Fibroblast of pulmonary artery (primary cell): ENCODE results near the gene PLK5.
A peak's percentile ranks its signal among the peaks of the same experiment; 100 is the strongest.

Source experiments
- DNase-seq: peaks from one replicate; pipeline ENCODE4 v3.0.0-alpha.2; 2010; ENCODE audit warnings: low read depth
- H3K4me3 ChIP-seq: replicated peaks from 2 replicates; pipeline ENCODE4 v1.5.1; 2011; ENCODE audit warnings: low read depth, mild to moderate bottlenecking, control low read depth, low read length, moderate library complexity
- TF ChIP-seq, protein P1 (sequence below): IDR thresholded peaks from 2 replicates; pipeline ENCODE4 v1.5.1; 2011; ENCODE audit warnings: mild to moderate bottlenecking, control low read depth, low read length, inconsistent platforms; ENCODE audit errors: missing control alignments

PLK5 gene

DNA sequence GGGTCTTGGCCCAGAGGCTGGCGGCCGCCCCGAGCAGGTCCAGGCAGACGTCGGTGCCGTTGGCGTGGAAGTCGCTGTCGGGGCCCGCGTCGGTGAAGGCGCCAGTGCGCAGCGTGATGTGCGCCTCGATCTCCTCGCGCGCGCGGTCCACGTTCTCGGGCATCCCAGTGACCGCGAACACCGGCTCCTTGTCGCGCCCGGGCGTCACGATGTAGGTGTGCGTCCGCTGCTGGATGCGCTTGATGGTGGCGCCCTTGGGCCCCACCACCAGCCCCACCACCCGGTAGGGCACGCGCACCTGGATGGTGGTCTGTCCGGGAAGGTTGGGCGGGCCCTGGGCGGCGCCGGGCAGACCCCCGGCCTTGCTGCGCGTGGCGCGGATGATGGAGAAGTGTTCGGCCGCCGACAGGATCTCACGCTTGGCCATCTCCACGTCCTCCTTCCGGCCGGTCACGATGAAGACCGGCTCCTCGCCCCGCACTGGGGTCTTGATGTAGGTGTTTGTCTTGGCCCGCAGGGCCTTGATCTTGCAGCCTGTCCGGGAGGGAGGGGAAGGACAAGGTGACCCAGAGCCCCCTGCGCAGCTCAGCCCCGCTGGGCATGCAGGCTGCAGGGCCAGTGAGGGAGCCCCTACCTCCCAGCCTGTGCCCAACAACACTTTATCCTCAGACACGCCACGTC, 32.7 kb downstream of the PLK5 start:
- no peak for DNase-seq
- no peak overlapping the region for H3K4me3 ChIP-seq

DNA sequence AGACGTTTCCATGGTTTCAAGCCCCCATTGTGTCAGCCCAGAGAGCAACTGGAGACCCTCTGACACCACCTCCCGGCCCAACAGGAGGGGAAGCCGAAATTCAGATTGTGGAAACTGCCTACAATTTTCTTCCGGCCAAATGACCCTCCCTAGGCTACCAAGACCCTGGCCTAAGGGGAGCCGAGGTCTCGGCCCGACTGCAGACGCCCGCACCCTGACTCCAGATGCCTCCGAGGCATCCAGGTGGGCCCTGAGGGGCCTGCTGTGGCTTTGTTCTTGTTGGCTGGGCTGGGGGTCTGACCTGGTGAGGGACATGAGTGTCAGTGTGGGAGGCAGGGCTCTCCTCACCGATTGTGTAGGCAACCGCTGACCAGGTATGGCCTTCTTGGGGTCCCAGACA, 34.7 kb downstream of the PLK5 start:
- DNase-seq = no peak
- TF ChIP-seq, protein P1, sequence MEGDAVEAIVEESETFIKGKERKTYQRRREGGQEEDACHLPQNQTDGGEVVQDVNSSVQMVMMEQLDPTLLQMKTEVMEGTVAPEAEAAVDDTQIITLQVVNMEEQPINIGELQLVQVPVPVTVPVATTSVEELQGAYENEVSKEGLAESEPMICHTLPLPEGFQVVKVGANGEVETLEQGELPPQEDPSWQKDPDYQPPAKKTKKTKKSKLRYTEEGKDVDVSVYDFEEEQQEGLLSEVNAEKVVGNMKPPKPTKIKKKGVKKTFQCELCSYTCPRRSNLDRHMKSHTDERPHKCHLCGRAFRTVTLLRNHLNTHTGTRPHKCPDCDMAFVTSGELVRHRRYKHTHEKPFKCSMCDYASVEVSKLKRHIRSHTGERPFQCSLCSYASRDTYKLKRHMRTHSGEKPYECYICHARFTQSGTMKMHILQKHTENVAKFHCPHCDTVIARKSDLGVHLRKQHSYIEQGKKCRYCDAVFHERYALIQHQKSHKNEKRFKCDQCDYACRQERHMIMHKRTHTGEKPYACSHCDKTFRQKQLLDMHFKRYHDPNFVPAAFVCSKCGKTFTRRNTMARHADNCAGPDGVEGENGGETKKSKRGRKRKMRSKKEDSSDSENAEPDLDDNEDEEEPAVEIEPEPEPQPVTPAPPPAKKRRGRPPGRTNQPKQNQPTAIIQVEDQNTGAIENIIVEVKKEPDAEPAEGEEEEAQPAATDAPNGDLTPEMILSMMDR = no peak
- no peak overlapping the region for H3K4me3 ChIP-seq

More for the DNA sequence above, 32.7 kb downstream of the PLK5 start:
- TF ChIP-seq, protein P1 = no peak

DNA sequence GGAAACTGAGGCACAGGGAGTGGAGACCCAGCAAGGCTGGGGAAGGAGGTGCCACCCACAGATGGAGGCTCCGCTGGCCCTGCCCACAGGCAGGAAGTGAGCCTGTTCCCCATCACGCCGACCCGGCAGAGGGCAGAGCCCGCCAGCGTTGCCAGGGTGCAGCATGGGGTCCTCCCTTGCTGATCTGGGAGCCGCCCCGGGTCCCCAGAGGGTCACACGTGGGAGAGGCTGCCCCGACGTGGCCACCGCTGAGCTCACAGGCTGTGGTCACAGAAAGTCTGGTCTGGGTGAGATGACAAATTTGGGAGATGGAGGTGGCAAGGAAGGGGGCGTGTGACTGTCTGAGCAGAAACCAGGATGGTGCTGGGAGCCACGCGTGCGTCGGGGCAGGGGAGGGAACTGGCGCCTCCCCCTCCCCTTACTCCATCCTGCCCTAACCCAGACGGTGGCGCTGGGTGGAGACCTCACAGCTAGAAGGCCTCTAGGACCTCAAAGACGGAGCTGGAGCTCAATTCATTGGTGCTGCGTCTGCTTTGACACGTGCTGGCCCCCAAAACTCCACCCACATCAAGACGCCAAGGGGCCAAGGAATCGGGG, 36.5 kb downstream of the PLK5 start:
- TF ChIP-seq, protein P1 = no peak
- no peak overlapping the region for H3K4me3 ChIP-seq
- no peak for DNase-seq

DNA sequence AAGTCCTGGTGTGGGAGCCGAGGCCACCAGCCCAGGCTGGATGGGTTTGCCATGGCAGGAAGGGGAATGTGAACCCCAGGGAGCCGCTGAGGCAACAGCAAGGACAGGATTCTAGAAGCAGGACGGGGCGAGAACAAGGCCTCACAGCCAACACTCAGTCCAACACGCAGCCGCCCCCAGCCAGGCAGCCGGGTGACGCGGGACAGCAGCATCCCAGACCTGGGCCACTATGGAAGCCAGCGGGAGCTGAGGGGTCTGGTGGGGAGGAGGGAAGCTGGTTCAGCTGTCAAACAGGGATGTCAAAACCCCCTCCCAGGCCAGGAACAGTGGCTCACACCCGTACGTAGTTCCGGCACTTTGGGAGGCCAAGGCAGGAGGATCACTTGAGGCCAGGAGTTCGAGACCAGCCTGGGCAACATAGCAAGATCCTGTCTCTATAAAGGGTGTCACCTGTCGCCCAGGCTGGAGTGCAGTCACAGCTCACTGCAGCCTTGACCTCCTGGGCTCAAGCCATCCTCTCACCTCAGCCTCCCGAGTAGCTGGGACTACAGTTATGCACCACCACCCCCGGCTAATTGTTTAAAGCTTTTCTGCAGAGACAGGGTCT, 37.5 kb downstream of the PLK5 start:
- TF ChIP-seq, protein P1 = no peak
- no peak for DNase-seq
- no peak overlapping the region for H3K4me3 ChIP-seq

DNA sequence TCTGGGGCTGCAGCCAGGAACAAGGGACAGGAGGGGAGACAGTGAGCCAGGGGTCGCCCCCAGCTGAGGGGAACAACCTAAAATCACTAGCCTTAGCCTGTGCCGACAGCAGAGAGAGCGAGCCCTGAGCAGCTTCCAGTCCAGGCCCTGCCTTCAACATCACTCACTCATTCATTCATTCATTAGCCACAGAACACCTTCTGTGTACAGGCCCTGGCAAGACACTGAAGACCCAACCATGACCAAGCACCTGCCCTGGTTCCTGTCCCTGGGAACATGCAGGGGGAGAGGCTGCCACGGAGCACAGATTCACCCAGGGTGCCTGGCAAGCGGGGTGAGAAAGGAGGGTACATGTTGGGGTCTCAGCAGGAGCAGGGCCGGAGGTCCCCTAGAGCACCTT, 39.4 kb downstream of the PLK5 start:
- TF ChIP-seq, protein P1 = no peak
- no peak for DNase-seq

DNA sequence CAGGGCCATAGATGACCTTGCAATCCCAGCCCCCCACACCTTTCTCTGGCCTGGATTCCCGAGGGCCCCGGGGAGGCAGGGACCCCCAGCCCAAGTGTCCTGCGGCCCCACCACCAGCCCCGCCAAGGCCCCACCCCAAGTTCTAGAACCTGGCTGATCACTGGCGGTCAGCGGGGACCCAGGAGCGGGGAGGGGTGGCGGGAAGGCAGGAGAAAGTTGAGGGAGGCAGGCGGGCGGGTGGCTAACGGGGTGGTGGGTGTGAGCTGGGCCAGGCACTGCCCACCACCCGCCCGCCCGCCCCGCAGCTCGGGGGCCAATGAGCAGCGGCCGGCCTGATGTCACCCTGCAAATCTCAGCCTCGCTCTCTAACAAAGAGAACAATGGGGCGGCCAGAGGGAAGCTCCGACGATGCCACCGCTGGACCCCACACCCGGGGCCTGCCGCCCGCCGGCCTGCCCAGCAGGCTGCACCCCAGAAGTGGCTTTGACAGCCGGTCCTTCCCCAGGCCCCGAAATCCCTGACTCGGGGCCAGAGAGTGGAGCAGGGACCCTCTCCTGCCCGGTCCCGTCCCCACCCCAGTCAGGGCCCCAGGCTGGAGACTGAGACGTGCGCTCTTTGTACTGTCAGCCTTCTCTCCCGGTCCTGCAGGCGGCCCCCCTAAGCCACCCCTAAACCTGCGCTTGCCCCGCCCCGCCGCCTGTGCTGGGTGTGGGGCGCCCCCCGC, 42.7 kb downstream of the PLK5 start:
- peak overlapping the region; percentile 71 for H3K4me3 ChIP-seq
- TF ChIP-seq, protein P1 = no peak
- DNase-seq = peak; percentile 82

More for the DNA sequence above, 39.4 kb downstream of the PLK5 start:
- no peak overlapping the region for H3K4me3 ChIP-seq
